Urinary bladder (tissue), 4 donors: ENCODE data around the gene GALNT15. TPM values are rescaled to one million over a fixed set of nuclear protein-coding genes. Genes with fewer than 3 reads are reported as not detected.

Experiments used
- DNase-seq: peaks from one replicate; pipeline ENCODE4 v3.0.0-alpha.2; 2015; ENCODE audit errors: extremely low spot score
- H3K27ac ChIP-seq: one replicate; pipeline ENCODE4 v1.5.1; 2013; ENCODE audit warnings: low read depth, mild to moderate bottlenecking, moderate library complexity
- H3K36me3 ChIP-seq: one replicate; pipeline ENCODE4 v1.6.1; 2013; ENCODE audit warnings: mild to moderate bottlenecking, moderate library complexity; ENCODE audit not compliant: insufficient read depth
- H3K4me1 ChIP-seq: one replicate; pipeline ENCODE4 v1.6.1; 2013; ENCODE audit warnings: mild to moderate bottlenecking, moderate library complexity; ENCODE audit not compliant: insufficient read depth
- H3K4me3 ChIP-seq: one replicate; pipeline ENCODE4 v1.5.1; 2013; ENCODE audit warnings: low read depth, low read length
- whole genome bisulfite sequencing: extraction: QIAGEN DNeasy Blood & Tissue Kit; methylation state at CpG from one replicate; pipeline ENCODE4 v1.1.7; 2013; 5-methylcytosine and 5-hydroxymethylcytosine counted together
- polyA plus RNA-seq: library from polyadenylated mRNA; stranded (reverse); fragments of 200-250 nt; gene quantifications from one replicate; pipeline ENCODE4 v1.2.3, GENCODE V29; 2013
- total RNA-seq: library from RNA; depleted of rRNA; stranded (reverse); fragments of >200 nt; gene quantifications from one replicate; pipeline ENCODE4 v1.2.3, GENCODE V29; 2014
- donor health status: healthy with polysubstance abuse.
- donor health status: healthy.

GALNT15 gene
- total and polyA plus RNA-seq, 2 donors = 6.0 to 121 TPM

DNA sequence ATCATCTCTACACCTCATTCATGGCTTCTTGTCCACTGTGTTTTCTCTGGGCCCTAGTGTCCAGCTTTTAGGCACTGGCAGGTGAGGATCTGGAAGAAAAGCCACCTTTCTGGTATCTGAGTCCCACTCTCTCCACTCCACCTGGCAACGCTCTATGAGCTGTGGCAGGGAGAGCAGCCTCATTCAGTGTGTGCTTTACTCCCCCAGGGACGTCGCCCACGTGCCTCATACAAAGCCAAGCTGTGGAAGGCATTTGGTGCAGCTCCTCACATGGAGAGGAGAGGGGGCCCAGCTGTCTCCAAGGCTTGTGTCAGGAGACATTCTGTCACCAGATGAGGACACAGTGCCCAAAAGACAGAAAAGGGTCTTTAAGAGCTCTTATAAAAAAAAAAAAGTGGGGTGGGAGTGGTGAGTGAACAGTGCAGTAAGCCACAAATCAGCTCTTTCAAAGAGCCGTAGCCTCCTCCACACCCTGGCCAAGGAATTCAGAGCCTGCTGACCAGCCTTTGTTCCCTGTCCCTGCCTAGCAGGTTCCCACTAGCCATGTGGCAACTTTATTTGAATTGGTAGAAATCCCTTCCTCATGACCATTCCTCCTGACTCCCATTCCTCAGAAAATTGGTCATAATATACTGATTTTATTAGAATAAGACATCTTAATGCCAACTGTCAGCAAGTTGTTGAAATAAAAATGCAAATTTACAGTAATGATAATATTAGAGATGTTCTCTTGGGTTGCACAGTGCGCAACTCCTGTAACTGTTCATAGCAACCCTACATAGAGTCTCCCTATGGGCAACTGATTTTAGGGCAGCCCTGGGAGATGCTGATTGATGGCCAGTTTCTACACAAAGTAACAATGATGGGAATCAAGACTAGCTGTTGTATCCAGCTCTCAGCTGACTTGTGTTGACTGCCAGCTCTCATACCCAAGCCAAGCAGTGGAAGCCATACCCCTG is 29.5 kb downstream of the GALNT15 start:
- DNase-seq = no peak
- Histone ChIP-seq H3K4me3 (no peak overlapping the region), H3K27ac (no peak overlapping the region), H3K4me1 (no peaks in the 10 kb centered on the region), H3K36me3 (no peaks in the 10 kb centered on the region)
- 71% methylated on average over 6 of the region's 6 CpGs for WGBS

DNA sequence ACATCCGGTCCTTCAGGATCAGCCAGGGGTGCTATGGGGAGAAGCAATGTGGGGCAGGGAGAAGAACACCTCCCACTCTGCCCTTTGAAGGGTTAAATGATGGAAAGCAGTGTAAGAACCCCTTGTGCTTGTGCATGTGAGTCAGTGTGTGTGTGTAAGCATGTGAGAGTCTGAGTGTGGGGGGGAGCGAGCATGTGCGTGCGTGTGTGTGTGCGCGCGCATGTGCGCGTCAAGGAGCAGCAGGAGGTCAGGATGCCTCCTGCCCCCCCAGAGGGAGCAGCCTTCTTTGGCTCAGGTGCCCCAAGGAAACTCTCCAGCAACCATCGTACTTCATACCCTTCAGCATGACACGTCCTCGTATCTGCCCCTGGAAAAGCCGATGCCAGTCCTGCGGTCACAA is 30.3 kb downstream of the GALNT15 start:
- Histone ChIP-seq H3K27ac (no peak overlapping the region), H3K4me3 (no peak overlapping the region), H3K4me1 (no peaks in the 10 kb centered on the region), H3K36me3 (no peaks in the 10 kb centered on the region)
- no peak for DNase-seq
- WGBS = 92% methylated on average over 14 of the region's 14 CpGs

DNA sequence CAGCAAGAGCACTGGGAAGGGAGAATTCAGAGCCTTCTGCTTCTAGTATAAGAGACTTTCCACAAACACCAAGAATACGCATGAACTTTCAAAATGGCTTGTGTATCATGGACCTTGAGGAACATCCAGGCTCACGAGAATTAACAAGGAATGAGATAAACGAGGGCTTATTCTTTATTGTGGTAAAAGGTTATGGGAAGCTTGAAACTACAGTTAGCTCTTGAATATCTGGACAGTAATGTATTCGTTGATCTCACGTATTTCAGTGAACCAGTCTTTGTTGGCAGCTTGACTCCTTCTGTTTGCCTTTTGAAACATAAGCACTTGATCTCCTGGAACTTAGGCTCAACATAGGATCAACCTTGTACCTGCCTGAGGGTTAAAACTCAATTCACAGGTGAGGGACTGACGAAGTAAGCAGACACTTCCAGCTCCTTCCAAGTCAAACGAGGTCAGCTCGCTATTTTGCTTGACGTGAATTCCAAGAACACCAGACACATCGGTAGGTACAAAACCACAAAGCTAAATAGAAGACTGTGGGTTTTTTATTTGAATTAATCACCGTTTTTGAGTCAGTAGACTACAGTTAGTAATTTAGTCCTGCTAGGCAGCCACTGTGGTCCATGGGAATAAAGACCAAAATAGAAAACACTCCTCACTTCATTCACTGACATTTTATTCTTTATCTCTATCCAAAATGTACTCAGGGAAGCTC is 30.8 kb downstream of the GALNT15 start:
- no peak overlapping the region for H3K27ac ChIP-seq
- no peaks in the 10 kb centered on the region for H3K4me1 ChIP-seq
- 65% methylated on average over 11 of the region's 11 CpGs for WGBS
- no peaks in the 10 kb centered on the region for H3K36me3 ChIP-seq
- DNase-seq = no peak
- no peak overlapping the region for H3K4me3 ChIP-seq

DNA sequence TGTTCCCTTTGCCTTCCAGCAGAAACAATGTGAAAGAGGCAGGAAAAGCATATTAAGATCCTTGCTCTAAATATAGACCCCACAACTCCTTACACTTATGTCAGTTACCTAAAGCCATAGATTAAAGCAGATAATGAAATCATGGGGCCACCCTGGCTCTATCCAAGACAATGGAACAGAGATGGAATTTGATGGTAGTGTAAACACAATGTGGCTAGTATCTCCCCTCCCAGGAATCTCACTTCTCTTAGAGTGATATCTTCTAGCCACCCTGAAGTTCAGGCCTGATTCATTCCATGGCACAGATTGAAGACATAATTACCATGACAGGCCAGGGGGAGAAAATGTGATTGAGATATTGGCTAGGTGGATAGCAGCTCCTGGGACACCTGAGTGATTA is 32.6 kb downstream of the GALNT15 start:
- Histone ChIP-seq H3K27ac (no peak overlapping the region), H3K36me3 (no peaks in the 10 kb centered on the region), H3K4me3 (no peak overlapping the region), H3K4me1 (no peaks in the 10 kb centered on the region)
- no peak for DNase-seq

DNA sequence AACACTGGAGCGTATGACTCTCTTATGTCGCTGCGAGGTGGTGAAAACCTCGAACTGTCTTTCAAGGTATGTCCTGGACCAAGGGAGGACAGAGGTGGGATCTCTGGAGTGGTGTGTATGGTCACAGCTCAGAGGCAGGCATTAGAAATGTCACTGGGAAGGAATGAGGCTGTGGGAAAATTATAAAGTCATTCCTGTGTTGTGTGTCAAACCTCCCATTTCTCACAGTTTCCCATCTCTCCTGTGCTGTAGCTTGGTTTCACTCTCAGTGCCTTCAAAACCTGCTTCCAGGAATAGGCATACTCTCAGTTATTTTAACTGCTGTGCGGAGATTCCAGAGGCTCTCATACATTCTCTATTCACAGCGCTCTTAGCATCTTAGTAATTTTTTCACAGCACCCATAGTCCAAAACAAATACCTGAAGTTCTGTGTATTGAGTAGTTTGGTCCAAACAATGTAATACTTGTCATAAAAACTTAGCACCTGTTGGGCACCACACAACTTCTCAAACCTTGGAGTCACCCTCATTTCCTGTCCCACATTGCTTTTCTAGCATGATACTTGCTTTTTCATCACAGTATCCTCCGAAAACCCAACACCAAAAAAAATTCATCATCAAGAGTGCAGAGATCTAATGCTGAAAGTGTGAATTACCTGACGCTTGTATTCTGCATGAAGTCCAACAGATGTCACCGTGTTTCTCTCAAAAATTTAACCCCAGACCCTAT is 36.9 kb downstream of the GALNT15 start:
- DNase-seq = no peak
- Histone ChIP-seq H3K4me1 (no peaks in the 10 kb centered on the region), H3K4me3 (no peak overlapping the region), H3K27ac (no peak overlapping the region), H3K36me3 (no peaks in the 10 kb centered on the region)
- 87% methylated on average over 9 of the region's 9 CpGs for WGBS

DNA sequence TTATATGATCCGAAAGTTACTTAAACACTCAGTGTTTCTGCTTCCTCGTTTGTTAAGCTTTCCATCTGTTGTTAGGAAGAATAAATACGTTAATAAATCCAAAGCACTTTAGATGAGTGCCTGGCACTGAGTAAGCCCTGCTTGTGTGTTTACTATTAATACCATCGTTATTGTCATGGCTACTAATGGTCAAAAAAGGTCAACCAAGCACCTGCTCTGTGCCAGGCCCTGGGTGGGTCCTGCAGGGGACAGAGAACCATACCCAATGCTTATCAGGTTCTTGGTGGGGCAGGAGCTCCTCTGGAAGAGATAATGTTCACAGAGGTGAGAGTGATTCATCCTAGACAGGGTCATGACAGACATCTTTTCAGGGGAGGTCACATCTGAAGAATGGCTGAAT is 39.9 kb downstream of the GALNT15 start:
- H3K4me3 ChIP-seq = no peak overlapping the region
- no peaks in the 10 kb centered on the region for H3K4me1 ChIP-seq
- H3K27ac ChIP-seq = no peak overlapping the region
- no peak for DNase-seq
- H3K36me3 ChIP-seq = no peaks in the 10 kb centered on the region
- 59% methylated on average over 4 of the region's 4 CpGs for whole genome bisulfite sequencing

DNA sequence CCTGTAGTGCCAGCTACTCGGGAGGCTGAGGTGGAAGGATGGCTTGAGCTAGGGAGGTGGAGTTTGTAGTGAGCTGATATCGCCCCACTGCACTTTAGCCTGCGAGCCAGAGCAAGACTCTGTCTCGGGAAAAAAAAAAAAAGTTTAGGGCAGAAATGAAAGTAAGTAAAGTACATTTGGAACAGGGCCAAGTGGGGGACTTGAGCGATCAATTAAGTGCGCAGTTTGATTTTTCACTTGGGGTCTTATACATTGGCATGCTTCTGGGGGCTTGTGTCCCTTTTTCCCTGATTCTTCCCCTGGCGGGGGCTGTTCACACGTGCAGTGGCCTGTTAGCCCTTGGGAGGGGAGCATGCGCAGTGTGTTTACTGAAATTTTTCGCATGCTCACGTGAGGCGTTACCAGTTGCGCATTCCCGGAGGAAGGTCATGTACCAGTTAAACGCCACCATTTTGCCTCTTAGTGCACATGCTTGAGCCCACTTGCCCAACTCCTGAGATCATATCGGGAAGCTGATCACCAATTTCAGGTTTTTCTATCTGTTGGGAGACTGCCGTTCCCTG is 42.0 kb downstream of the GALNT15 start:
- Histone ChIP-seq H3K4me3 (no peak overlapping the region), H3K4me1 (no peaks in the 10 kb centered on the region), H3K27ac (no peak overlapping the region), H3K36me3 (no peaks in the 10 kb centered on the region)
- WGBS = 78% methylated on average over 17 of the region's 17 CpGs
- no peak for DNase-seq

DNA sequence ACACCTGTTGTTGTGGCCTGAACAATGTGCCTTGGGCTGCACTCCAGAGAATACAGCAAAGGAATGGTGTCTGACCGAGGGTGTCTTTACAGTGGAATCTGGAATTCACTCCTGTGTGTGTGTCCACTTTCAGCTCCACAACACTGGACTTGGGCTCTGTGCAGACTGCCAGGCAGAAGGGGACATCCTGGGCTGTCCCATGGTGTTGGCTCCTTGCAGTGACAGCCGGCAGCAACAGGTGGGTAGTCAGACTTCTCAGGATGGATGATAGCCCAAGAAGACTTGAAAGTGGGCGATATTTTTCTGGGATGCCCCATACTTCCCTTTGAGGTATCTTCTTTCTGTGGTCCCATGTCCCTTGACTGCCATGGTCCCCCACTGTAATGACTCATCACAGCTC is 45.3 kb downstream of the GALNT15 start:
- Histone ChIP-seq H3K4me3 (no peak overlapping the region), H3K36me3 (no peaks in the 10 kb centered on the region), H3K27ac (no peak overlapping the region), H3K4me1 (no peaks in the 10 kb centered on the region)
- WGBS = 91% methylated on average over 3 of the region's 3 CpGs
- DNase-seq = no peak

DNA sequence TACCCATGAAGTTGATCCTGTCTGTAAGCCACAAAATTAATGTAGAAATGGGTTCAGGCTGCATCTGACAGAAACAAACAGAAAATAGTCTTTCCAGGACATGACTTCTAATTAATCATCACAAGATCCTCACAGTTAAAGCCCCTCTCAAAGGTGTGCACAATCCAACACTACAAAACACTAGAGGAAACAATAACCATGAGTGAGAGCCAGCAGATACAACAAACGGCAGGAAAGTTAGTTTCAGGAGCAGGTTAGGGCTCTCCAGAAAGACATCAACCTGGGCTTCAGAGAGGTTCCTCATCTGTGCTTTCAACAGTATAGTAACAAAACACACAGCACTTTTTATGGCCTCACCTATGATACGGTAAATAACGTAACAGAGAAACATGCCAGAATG is 47.5 kb downstream of the GALNT15 start:
- no peak overlapping the region for H3K4me3 ChIP-seq
- no peaks in the 10 kb centered on the region for H3K36me3 ChIP-seq
- no peak for DNase-seq
- 76% methylated on average over 3 of the region's 3 CpGs for WGBS
- no peaks in the 10 kb centered on the region for H3K4me1 ChIP-seq
- H3K27ac ChIP-seq = no peak overlapping the region

DNA sequence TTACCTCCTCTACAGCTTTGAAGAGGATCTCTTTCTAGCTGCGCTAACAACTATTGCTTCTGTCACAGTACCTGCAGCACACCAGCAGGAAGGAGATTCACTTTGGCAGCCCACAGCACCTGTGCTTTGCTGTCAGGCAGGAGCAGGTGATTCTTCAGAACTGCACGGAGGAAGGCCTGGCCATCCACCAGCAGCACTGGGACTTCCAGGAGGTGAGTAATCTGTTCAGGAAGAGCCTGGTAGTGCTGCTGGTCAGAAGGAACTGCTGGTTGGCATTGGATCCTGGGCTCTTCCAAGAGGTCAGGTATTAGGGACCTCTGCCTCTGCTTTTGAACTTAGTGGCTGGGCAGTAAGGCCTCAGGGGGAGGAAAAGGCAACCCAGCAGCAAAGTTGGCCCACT is 48.1 kb downstream of the GALNT15 start:
- no peaks in the 10 kb centered on the region for H3K36me3 ChIP-seq
- no peak overlapping the region for H3K4me3 ChIP-seq
- no peak overlapping the region for H3K27ac ChIP-seq
- no peak for DNase-seq
- WGBS = 85% methylated on average over 2 of the region's 2 CpGs
- no peaks in the 10 kb centered on the region for H3K4me1 ChIP-seq

DNA sequence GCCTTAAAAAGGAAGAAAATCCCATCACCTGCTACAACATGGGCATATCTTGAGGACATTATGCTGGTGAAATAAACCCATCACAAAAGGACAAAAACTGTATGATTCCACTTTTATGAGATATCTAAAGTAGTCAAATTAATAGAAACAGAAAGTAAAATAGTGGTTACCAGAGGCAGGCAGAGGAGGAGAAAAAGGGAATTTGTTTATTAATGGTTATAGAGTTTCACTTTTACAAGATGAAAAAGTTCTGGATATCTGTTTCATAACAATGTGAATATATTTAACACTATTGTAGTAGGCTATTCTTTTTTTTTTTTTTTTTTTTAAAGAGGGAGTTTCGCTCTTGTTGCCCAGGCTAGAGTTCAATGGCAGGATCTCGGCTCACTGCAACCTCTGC is 49.8 kb downstream of the GALNT15 start:
- Histone ChIP-seq H3K27ac (no peak overlapping the region), H3K36me3 (no peaks in the 10 kb centered on the region), H3K4me1 (no peaks in the 10 kb centered on the region), H3K4me3 (no peak overlapping the region)
- DNase-seq = no peak
- 90% methylated on average over 2 of the region's 2 CpGs for WGBS

DNA sequence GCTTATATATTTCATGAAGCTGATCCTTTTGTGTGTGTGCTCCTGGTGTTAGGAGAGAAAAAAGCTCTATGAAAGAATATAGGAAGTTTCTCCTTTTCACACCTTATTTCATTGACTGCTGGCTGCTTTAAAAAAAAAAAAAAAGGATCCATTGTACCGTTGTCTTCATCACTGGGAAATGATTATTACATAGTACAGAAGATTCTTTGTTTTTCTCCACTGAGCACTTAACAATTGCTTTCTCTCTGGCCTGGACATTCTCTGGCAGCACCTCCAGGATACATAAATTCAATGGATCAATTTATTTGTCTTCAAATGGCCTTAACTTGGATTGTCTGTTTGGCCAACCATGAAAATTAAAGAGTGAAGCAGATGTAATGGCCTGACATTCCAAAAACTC is 53.1 kb downstream of the GALNT15 start:
- WGBS = 34% methylated on average over 1 of the region's 1 CpG
- no peak overlapping the region for H3K27ac ChIP-seq
- no peaks in the 10 kb centered on the region for H3K36me3 ChIP-seq
- DNase-seq = no peak
- no peaks in the 10 kb centered on the region for H3K4me1 ChIP-seq
- no peak overlapping the region for H3K4me3 ChIP-seq

DNA sequence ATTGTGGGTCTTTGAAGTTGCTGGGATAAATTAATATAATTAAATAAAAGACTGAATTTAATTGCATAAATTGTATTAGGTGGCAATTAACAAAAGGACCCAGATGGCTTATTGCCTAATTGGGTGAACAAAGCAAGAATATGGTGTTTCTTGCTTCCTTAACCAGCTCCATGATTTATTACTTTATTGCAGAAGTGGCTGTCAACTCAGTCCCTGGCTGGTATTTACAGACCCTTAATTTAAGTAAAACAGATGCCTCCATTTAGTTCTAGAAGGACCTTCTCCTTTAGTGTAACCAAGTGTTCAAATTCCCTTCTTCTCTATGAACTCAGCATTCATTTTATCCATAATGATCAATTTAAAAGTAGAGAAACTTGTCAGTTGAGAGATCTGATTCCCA is 55.2 kb downstream of the GALNT15 start:
- Histone ChIP-seq H3K36me3 (no peaks in the 10 kb centered on the region), H3K27ac (no peak overlapping the region), H3K4me3 (no peak overlapping the region), H3K4me1 (no peaks in the 10 kb centered on the region)
- no peak for DNase-seq
